Stimulated activated CD4-positive, alpha-beta T cell treated with anti-CD3 and anti-CD28 coated beads, Interleukin-1b, Interleukin-23, amount 100 ng/mL, for 24 hours (primary cell): ENCODE data around the gene ATP2B3.

ENCODE experiments used
- DNase-seq, 4 experiments: peaks; one replicate each; pipeline ENCODE4 v3.0.0-alpha.2; 2020; ENCODE audit warnings: low read depth in 4 of 4, low spot score in 1 of 4

The ATP2B3 gene

GRCh38 chrX:153530411-153531129 is 13.1 kb downstream of the ATP2B3 start:
- DNase-seq = no peak

GRCh38 chrX:153533091-153533490 is 15.6 kb downstream of the ATP2B3 start:
- DNase-seq = no peak

- no peak for DNase-seq
These were observed 19.6 kb downstream of the ATP2B3 start for GRCh38 chrX:153537080-153537479.

- DNase-seq = no peak
These were observed 20.3 kb downstream of the ATP2B3 start for GRCh38 chrX:153537526-153538295.

- no peak for DNase-seq
These were observed 21.0 kb downstream of the ATP2B3 start for GRCh38 chrX:153538424-153538823.

GRCh38 chrX:153539171-153539978 is 21.9 kb downstream of the ATP2B3 start:
- DNase-seq = peak; percentile 4 to 55 (median 34)

- DNase-seq = no peak
These were observed 22.5 kb downstream of the ATP2B3 start for GRCh38 chrX:153539979-153540358.

- no peak for DNase-seq
These were observed 27.3 kb downstream of the ATP2B3 start for GRCh38 chrX:153544727-153545126.

- no peak for DNase-seq
These were observed 28.9 kb downstream of the ATP2B3 start for GRCh38 chrX:153546386-153546785.

- DNase-seq = no peak
These were observed 29.8 kb downstream of the ATP2B3 start for GRCh38 chrX:153547195-153547594.

GRCh38 chrX:153549231-153549630 is 31.8 kb downstream of the ATP2B3 start:
- no peak for DNase-seq

- DNase-seq = no peak
These were observed 32.4 kb downstream of the ATP2B3 start for GRCh38 chrX:153549807-153550206.

GRCh38 chrX:153551135-153551534 is 33.7 kb downstream of the ATP2B3 start:
- no peak for DNase-seq

GRCh38 chrX:153554519-153555167 is 37.2 kb downstream of the ATP2B3 start:
- DNase-seq = peak; percentile 25 to 44 (median 40)

GRCh38 chrX:153556767-153557166 is 39.3 kb downstream of the ATP2B3 start:
- DNase-seq = no peak

- no peak for DNase-seq
These were observed 40.3 kb downstream of the ATP2B3 start for GRCh38 chrX:153557618-153558355.

- DNase-seq = no peak
These were observed 42.6 kb downstream of the ATP2B3 start for GRCh38 chrX:153560000-153560399.

GRCh38 chrX:153560466-153560865 is 43.0 kb downstream of the ATP2B3 start:
- DNase-seq = no peak

- no peak for DNase-seq
These were observed 43.9 kb downstream of the ATP2B3 start for GRCh38 chrX:153561337-153561736.

- no peak for DNase-seq
These were observed 45.1 kb downstream of the ATP2B3 start for GRCh38 chrX:153562546-153562945.
